ENCODE data around the gene PCDHA1.

GRCh38 chr5:140794595-140795258, 8.8 kb downstream of the PCDHA1 start, which contains the start of gene PCDHA2:
- TF ChIP-seq, protein P1, sequence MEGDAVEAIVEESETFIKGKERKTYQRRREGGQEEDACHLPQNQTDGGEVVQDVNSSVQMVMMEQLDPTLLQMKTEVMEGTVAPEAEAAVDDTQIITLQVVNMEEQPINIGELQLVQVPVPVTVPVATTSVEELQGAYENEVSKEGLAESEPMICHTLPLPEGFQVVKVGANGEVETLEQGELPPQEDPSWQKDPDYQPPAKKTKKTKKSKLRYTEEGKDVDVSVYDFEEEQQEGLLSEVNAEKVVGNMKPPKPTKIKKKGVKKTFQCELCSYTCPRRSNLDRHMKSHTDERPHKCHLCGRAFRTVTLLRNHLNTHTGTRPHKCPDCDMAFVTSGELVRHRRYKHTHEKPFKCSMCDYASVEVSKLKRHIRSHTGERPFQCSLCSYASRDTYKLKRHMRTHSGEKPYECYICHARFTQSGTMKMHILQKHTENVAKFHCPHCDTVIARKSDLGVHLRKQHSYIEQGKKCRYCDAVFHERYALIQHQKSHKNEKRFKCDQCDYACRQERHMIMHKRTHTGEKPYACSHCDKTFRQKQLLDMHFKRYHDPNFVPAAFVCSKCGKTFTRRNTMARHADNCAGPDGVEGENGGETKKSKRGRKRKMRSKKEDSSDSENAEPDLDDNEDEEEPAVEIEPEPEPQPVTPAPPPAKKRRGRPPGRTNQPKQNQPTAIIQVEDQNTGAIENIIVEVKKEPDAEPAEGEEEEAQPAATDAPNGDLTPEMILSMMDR (IDR thresholded peaks at IDR 0.05 in 4 of 5, conservative IDR thresholded peaks at IDR 0.05 in 1 of 5): peak in 1 of 5 experiments; percentile 20
- no peak for TF ChIP-seq POLR2A (IDR thresholded peaks at IDR 0.05)

Measured in gastrocnemius medialis (tissue), 4 donors.